GM18511 (cell line): ENCODE measurements around the gene CTNNA3.
"Not testable (repeated sequence)": the region's sequence is repeated elsewhere in the genome, so short reads cannot be mapped to it uniquely, and the experiment has no call there.

Experiments
- ATAC-seq: cut with Tn5 transposase; IDR thresholded peaks from one replicate; pipeline ENCODE4 v1.9.1; 2021; ENCODE audit warnings: mild to moderate bottlenecking, moderate library complexity; ENCODE audit not compliant: unreplicated experiment

CTNNA3 gene

DNA sequence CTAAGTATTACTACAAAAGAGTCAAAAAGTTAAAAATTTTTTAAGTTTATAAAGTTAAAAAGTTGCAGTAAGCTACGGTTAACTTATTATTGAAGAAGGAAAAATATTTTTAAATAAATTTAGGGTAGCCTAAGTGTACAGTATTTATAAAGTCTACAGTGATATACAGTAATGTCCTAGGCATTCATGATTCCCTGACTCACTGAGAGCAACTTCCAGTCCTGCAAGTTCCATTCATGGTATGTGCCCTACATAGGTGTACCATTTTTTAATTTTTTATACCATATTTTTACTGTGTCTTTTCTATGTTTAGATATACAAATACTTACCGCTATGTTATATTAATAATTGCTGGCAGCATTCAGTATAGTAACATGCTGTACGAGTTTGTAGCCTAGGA, 92.3 kb downstream of the CTNNA3 start:
- ATAC-seq: no peak

DNA sequence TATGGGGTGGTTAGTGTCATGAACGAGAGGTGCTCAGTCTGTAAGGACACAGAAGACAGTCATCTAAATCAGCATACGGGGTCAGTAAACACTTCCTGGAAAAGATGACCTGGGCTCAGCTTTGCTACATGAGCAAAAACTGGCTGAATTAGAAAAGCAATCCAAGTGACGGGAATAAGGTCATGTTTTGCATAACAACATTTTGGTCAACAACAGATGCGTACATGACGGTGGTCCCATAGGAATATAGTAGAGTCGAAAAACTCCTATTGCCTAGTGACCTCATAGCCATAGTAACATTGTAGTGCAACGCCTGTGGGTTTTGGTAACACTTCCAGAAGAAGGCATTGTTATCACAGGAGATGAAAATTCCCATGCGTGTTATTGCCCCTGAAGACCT, 92.9 kb downstream of the CTNNA3 start:
- no peak for ATAC-seq

DNA sequence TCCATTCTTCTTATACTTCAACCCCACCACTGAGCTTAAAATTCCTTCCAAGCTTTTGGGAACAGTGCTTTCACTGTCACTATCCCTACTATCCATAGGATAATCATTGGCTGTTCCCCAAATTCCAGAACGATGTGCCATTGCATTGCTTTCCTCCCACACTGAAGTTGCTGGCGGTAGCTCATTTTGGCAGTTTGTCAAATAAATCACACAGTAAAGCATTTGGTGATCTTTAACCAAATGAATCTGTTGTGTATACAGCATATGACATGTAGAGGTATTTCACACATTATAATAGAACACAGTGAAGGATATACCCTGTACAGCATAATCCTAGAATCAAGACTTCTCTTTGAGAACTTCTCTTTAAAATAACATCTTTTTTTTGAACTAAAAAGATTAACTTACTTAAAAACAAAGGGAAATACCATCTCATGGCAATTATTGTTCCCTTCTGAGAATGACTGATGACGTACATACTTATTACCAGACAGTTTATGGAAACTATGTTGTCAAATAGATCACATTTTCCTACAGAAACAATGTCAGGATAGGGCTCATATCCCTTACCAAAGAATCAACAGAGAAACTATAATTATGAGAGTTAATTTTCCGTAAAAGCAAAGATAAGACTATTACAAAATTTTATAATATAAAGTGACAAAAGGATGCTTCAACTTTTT, 93.6 kb downstream of the CTNNA3 start:
- ATAC-seq: no peak

DNA sequence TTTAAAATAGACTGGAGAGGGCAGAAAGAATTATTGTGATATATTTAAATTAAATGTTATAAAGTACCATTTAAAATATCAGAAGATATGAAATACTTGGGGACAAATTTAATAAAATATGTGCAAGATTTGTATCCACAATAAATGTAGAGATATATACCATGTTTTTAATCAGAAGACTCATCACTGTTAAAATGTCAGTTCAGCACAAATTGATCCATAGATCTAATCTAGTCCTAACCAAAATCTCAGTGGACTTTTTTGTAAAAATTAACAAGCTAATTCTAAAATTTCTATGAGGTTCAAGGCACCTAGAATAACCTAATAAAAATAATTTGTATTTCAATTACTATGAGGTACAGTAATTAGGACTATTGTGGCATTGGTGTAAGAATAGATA, 96.4 kb downstream of the CTNNA3 start:
- no peak for ATAC-seq

DNA sequence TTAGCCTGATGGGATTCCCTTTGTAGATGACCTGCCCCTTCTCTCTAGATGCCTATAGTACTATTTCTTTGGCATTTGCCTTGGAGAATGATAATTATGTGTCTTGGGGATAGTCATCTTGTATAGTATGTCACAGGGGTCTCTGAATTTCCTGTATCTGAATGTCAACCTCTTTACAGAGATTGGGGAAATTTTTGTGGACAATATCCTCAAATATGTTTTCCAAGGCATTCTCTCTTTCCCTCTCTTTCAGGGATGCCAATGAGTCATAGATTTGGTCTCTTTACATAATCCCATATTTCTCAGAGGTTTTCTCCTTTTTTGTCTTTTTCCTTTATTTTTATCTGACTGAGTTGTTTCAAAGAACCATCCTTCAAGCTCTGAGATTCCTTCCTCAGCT, 99.4 kb downstream of the CTNNA3 start:
- ATAC-seq: no peak

DNA sequence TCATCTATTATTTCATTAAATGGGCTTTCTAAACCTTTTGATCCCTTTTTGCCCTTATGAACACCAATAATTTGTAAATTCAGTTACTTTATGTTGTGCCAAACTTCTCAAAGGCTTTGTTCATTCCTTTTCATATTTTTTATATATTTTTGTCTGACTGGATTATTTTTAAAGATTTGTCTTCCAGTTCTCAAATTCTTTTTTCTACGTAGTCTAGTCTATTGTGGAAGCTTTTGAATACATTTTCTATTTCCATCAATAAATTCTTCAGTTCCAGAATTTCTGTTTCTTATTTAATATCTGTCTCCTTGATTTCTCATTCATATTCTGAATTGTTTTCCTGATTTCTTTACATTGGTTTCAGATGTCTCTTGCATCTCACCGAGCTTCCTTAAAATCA, 108.2 kb downstream of the CTNNA3 start:
- no peak for ATAC-seq

DNA sequence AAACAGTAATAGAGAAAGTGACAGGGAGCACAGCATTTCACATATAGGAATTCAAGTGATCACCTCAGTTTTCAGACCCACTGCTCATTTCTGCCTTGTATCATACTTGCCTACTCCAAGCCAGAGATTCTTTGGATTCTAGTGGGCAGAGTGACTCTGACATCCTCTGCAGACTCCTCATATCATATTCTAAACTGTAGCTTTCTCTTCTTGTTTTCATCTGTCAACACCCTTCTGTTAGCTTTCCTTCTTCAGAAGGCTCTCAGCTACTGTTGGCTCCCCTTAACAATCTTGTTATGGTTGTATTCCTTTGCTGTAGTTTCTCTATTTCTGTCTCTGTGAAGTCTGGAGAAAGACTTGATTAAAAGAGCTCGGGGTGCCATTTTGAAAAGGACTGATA, 120.5 kb downstream of the CTNNA3 start:
- no peak for ATAC-seq

DNA sequence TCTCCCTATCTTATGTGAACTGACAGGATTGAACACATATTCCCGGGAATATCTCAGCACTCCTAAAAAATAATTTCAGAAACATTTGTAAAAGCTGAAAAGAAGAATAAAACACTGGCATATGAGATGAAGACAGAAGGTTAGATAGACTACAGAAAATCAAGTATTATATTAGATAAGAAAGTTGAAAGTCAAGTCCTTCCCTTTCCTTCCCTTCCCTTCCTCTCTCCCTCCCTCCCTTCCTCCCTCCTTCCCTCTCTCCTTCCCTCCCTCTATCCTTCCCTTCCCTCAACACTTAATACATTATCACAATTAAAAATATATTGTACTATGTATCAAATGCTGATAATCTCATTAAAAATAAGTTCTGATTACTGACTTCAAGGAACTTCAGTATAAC, 122.5 kb downstream of the CTNNA3 start:
- ATAC-seq: no peak

DNA sequence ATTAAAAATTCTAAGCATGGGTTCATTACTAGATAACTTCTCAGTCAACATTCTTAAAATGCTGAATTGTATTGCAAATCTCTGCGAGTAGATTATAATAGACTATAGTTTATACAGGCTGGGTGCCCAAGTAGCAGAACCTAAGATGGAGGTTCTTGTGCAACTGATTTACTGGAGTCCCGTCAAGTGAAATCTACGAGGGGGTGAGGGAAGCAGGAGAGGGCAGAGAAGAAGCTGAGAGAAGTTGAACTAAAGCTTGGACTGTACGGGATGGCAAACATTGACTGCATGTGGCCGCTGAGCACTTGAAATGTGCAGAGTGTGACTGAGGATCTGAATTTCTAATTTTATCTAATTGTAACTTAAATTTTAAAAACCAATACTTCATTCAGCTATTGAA, 124.5 kb downstream of the CTNNA3 start:
- ATAC-seq: no peak

DNA sequence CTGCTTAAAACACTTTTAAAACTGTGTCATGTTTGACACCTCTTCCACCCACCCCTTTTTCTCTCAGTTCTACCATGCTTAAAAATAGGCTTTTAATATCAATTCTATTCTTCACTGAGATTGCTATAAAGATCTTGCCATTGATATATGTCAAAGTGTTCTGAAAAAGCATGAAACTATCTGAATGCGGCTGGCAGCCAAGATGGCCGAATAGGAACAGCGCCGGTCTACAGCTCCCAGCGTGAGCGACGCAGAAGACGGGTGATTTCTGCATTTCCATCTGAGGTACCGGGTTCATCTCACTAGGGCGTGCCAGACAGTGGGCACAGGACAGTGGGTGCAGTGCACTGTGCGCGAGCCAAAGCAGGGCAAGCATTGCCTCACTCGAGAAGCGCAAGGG, 137.7 kb downstream of the CTNNA3 start:
- not testable (repeated sequence) for ATAC-seq

DNA sequence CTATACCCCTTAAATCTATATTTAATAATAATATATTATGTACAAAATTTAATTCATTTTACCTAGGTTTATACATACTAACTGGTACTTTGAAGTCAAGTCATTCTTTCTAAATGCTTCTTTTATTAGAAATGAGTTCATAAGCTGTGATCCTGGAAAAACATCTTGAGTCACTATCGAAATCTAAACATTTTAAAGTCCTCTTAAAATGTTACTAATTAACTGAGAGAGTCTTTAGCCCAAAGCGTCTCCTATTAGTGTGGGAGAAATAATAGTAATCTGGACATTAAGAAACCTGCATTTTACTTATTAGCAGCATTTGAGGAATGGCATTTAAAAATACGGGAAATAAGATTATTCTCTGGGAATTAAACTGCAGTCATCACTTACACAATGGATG, 142.7 kb downstream of the CTNNA3 start:
- no peak for ATAC-seq

DNA sequence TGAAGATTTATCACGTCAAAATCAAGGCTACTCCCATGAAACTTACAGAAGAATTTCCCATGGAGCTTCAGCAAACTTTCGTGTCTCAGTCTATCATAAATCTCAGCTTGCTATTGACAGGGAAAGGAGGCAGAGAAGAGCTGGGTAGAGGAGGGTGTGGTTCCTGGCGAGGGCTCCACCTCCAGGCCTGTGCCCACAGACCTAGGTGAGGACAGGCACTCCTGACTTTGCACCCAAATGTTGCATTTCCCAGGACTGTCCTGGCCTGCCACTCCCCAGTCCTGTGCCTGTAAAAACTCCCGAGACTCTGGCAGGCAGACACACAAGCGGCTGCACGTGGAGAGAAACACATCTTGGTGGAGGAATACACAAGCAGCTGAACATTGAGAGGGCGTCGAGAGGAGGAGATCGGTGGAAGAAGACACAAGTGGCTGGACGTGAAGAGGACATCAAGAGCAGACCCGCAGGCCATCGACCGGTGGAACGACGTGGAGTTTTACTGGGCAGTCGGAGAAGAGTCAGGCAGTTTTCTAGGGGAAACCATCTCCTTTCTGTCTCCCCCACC, 145.1 kb downstream of the CTNNA3 start:
- ATAC-seq: no peak

DNA sequence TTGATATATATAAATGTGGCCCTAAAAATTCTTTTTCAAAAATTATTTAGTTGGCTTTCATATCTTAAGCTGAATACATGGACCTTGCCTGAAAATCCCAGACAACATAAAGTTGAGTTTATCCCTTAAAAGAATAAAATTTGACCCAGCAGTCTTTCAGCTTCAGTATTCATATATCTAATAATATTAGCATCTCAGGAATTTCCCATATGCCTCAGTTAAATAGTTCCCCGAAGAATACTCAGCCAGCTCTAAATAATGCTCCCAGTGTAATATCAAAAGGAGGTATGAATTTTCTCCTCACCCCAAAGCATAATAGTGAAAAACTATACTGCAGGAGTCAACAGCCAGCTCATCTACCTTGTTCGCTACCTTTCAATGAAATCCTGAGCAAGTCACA, 145.9 kb downstream of the CTNNA3 start:
- no peak for ATAC-seq

DNA sequence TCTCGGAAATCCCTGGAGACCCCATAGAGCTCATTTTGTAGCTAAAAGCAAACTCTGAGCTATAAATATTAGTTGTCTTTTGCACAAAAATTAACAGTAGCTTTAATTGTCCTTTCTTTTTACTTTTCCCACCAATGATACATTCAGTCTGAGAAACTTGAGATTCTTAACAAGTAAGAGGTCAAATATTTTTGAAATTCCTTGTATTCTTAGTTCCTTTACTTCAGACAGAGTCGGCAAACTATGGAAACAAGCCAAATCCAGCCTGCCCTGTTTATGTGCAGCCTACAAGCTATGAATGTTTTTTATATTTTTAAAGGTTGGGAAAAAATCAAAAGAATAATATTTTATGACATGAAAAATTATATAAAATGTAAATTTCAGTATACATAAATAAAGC, 146.6 kb downstream of the CTNNA3 start:
- ATAC-seq: no peak

DNA sequence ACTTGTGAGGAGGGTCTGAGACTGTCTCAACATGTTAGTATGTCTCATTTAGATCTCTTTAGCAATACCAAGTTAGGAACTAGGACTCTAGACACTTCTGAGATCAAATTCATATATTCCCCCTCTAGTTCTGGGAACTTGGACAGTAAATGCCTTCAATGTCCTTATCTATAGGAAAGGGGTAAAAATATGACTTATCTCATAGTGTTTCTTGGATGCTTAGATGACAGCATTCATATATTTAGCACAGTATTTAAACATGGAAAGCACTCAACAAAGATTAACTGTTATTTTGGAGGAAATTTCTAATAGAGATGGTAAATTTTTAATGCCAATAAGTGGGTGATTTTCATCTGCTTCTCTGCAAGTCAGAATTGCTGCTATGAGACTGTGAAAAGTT, 154.6 kb downstream of the CTNNA3 start:
- no peak for ATAC-seq

DNA sequence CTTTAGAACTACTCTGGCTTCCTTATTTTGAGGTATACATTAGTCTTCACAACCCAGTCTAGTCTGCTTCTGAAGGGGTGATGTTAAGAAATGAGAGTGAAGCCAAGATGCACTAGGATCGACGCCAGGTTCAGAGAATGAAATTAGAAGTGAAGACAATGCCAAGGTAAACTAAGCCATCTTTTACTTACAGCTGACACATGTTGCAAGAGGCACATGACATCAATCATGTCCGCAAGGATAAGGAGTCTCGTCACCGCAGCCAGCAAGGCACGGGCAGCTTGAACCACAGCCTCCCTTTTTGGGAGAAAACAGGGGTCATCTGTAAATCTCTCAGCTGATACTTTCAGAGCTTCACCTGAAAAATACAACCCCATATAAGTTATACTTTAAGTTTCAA, 156.7 kb downstream of the CTNNA3 start:
- no peak for ATAC-seq

DNA sequence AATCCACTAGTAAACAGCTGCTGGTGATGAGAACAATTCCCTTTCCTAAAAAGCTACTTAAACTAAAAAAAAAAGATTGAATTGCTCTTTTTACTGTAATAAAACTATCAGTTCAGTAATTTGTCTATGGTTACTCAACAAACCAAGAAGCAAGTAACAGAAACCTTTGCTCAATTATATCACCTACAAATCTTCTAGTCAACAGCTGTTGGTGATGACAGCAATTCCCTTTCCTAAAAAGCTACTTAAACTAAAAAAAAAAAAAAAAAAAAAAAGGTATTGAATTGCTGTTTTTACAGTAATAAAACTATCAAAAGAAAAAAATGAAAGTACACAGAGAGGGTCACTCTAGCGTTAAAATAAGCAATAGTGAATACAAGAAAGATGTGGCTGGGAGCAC, 158.1 kb downstream of the CTNNA3 start:
- no peak for ATAC-seq

DNA sequence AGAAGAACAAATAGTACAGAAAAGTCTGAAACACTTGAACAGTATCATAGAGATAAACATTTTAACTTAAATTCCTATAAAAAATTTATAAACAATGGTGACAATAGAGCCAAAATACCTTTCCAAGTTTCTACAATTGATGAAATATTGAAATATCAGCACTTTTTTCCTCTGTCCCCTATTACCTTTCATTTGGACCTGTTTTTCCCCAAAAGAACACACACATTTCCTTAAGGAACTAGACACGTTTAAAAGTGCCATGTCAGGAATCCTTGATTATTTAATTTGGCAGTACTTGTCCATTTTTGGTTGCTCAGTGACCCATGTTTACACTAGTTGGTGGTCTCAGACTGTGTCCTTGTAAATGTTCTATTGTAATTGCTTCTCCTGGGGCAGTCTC, 162.6 kb downstream of the CTNNA3 start:
- no peak for ATAC-seq

DNA sequence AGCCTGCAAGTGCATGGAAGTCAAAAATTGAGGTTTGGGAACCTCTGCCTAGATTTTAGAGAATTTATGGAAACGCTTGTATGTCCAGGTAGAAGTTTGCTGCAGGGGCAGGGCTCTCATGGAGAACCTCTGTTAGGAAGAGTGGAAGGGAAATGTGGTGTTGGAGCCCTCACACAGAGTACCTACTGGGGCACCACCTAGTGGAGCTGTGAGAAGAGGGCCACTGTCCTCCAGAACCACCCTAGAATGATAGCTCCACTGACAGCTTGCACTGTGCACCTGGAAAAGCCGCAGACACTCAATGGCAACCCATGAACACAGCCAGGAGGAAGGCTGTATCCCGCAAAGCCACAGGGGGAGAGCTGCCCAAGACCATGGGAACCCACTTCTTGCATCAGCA, 165.0 kb downstream of the CTNNA3 start:
- not testable (repeated sequence) for ATAC-seq

DNA sequence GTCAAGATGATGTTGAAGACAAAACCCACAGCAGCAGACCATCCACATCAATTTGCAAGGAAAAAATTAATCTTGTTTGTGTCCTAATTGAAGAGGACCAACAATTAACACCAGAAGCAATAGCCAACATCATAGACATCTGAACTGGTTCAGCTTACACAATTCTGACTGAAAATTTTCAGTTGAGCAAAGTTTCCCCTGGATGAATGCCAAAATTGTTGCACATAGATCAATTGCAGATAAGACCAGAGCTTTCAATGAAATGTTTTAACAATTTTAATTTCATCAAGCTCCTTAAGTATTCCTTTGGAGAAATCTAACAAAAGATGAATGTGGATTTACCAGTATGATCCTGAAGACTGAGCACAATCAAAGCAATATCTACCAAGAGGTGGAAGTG, 168.6 kb downstream of the CTNNA3 start:
- ATAC-seq: no peak

DNA sequence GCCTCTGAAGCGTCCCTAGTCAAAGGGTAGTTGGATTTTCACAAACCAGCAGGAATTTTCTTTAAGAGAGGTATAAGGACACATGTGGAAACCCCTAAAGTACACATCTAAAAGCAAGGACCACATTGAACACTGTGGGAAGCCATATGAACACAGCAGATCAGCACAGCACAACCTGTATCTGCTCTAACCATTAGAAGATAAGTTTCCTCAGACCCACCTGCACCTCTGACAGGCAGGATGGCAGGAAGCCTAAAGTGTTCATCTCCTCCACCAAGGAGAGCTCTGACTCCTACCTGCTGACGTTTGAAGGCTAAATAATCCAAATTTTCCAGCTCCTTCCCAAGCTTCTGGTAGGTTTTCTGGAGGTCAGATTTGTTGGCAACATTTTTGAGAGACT, 174.4 kb downstream of the CTNNA3 start:
- ATAC-seq: no peak

DNA sequence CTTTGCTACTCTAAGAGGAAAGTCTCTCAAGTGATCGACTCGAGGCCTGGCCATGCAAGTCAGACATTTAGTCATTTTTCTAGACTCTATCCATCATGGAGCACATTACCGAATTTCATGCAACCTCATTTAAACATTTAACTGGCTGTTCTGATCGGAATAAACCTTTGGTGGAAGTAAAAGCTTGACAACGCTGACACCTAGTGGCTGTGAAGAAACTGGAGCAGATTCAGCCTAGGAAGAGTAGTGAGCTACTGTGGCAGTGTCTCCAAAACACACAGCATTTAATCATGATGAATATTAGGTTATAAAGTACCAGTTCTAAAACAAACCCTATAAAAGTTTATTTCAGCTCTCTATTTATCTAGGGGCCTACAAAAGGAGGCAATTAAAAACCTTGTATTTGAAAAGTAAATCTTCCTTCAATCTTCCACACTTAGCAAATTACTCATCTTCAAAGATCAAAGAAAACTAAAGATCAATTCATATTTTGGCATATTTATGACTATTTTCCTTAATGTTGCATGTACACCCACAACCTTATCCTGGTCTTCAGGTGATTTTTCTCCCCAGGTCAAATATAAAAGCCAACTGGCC, 175.0 kb downstream of the CTNNA3 start:
- peak; percentile 89 for ATAC-seq

DNA sequence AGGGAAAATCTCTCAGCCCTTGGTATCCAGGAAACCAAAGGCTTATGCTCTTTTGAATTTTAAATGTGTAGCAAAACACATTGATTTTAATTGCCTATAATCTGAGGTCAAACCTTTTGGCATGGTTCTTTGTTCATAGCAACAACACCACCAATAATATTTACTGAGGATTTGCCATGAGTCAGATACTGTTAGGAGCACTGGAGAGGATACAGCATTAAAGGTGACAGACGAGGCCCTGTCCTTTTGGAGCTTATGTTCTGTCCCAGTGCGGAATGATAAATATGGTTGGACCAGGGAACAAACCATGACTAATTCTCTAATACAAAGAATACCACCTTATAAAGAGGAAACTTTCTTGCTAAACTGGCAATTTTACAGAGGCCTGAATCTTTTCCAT, 176.6 kb downstream of the CTNNA3 start:
- ATAC-seq: no peak
